HepG2 (cell line): Measurements from ENCODE around the gene REPIN1. TPM values are rescaled to one million over a fixed set of nuclear protein-coding genes. Genes with fewer than 3 reads are reported as not detected.
A peak's percentile ranks its signal among the peaks of the same experiment; 100 is the strongest.

Source experiments
- ATAC-seq: fragments of 200-7000 bp; cut with Tn5 transposase; 3 replicates; pipeline ENCODE4 v1.9.1; 2020; ENCODE audit warnings: mild to moderate bottlenecking, moderate library complexity
- BruUV-seq: library from RNA; stranded (reverse); fragments of 400-500 nt; replicated peaks from 2 replicates; lab custom pipeline; 2021; lab: Mats Ljungman, UMichigan
- CTCF ChIA-PET: fragments of 300-600 bp; formaldehyde crosslinking; extraction: SDS; loops from one replicate; lab custom pipeline; 2021; ENCODE audit warnings: low total read pairs, inconsistent platforms, low intra/inter-chr PET ratio; lab: Yijun Ruan, JAX
- POLR2A ChIA-PET: fragments of 350-600 bp; sonication (Branson Sonifier 250); formaldehyde crosslinking; loops from one replicate; lab custom pipeline; 2020; ENCODE audit warnings: antibody characterized with exemption, inconsistent platforms; lab: Yijun Ruan, JAX
- DNase-seq: peaks from one replicate; pipeline ENCODE4 v3.0.0-alpha.2; 2015; ENCODE audit warnings: low spot score
- FAIRE-seq: peaks from 3 replicates; lab custom pipeline; 2011; peaks lifted over from hg19 to GRCh38; lab: Jason Lieb, UNC
- H2AFZ ChIP-seq: one replicate; pipeline ENCODE4 v1.6.1; 2011; ENCODE audit warnings: low read length, inconsistent platforms
- H3K27ac ChIP-seq: fragments of 300-600 bp; 3 replicates; pipeline ENCODE4 v1.8.0; 2011; ENCODE audit warnings: mixed run types, mild to moderate bottlenecking, mixed read lengths, low read length, inconsistent platforms; ENCODE audit not compliant: insufficient read depth; ENCODE audit errors: extremely low read length
- H3K27me3 ChIP-seq, 2 experiments: fragments of 200-600 bp in 1 of 2; 2 replicates in 1 of 2; 3 replicates in 1 of 2; pipeline versions ENCODE4 v1.6.0 to v1.8.0; 2011; ENCODE audit warnings: low read length in 2 of 2, mild to moderate bottlenecking in 2 of 2, moderate library complexity in 2 of 2, inconsistent platforms in 1 of 2; ENCODE audit not compliant: insufficient read depth in 2 of 2, control insufficient read depth in 1 of 2
- H3K36me3 ChIP-seq, 2 experiments: fragments of 200-600 bp in 1 of 2; replicated peaks in 1 of 2; 2 replicates in 1 of 2; 3 replicates in 1 of 2; pipeline versions ENCODE4 v1.5.1 to v1.8.0; 2011; ENCODE audit warnings: low read length in 2 of 2, inconsistent platforms in 1 of 2; ENCODE audit not compliant: insufficient read depth in 2 of 2, control insufficient read depth in 1 of 2
- H3K4me1 ChIP-seq: 2 replicates; pipeline ENCODE4 v1.5.1; 2012; ENCODE audit warnings: low read length, inconsistent platforms; ENCODE audit not compliant: insufficient read depth
- H3K4me2 ChIP-seq: 2 replicates; pipeline ENCODE4 v1.6.0; 2011; ENCODE audit warnings: low read depth, low read length, inconsistent platforms
- H3K4me3 ChIP-seq, 3 experiments: fragments of 200-600 bp in 1 of 3; sonication (generic), shearing (Covaris generic) in 1 of 3; replicated peaks in 1 of 3; 2 replicates each; pipeline ENCODE4 v1.5.1; 2011 to 2016; ENCODE audit warnings: low read length in 3 of 3, inconsistent platforms in 2 of 3, low read depth in 2 of 3, mild to moderate bottlenecking in 2 of 3, control low read depth in 1 of 3, mixed read lengths in 1 of 3; ENCODE audit not compliant: insufficient read depth in 1 of 3
- H3K79me2 ChIP-seq: one replicate; pipeline ENCODE4 v1.6.1; 2011; ENCODE audit warnings: low read length, inconsistent platforms; ENCODE audit not compliant: insufficient read depth
- H3K9ac ChIP-seq: 2 replicates; pipeline ENCODE4 v1.6.0; 2011; ENCODE audit warnings: mild to moderate bottlenecking, low read depth, low read length, inconsistent platforms; ENCODE audit not compliant: insufficient read depth
- H3K9me3 ChIP-seq: 2 replicates; pipeline ENCODE4 v1.5.1; 2012; ENCODE audit warnings: mild to moderate bottlenecking, low read length
- H4K20me1 ChIP-seq: 2 replicates; pipeline ENCODE4 v1.6.0; 2011; ENCODE audit warnings: inconsistent platforms, mild to moderate bottlenecking, low read length, moderate library complexity; ENCODE audit not compliant: insufficient read depth
- AGO2 ChIP-seq: fragments of 200-400 bp; formaldehyde crosslinking; optimal IDR thresholded peaks from 2 replicates; pipeline ENCODE3; 2017; ENCODE audit warnings: mild to moderate bottlenecking, low read depth, low read length, moderate library complexity
- MEIS1 ChIP-seq: sonication (generic); formaldehyde crosslinking; IDR thresholded peaks from 2 replicates; pipeline ENCODE4 v1.9.0; 2021; ENCODE audit warnings: mild to moderate bottlenecking, missing genetic modification reagents, moderate library complexity, borderline replicate concordance
- ZNF431 ChIP-seq: sonication (generic); formaldehyde crosslinking; IDR thresholded peaks from 2 replicates; pipeline ENCODE4 v1.9.0; 2022; ENCODE audit warnings: missing genetic modification reagents, low read depth, mild to moderate bottlenecking, borderline replicate concordance
- WGBS: methylation state at CpG from one replicate; pipeline ENCODE4 v1.1.6; 2017; ENCODE audit warnings: low lambda C conversion rate; 5-methylcytosine and 5-hydroxymethylcytosine counted together
- in situ Hi-C: cut with HindIII; loops from 2 replicates; pipeline ENCODE4 v1.10.0; 2017; ENCODE audit warnings: low pct_unique_long_range_greater_than_20kb; ENCODE audit not compliant: extremely low pct_ligation_motif_present
- intact Hi-C: fragments of 100-400 bp; cut with micrococcal nuclease; formaldehyde crosslinking; loops from one replicate; pipeline ENCODE4 v1.10.0; 2022; ENCODE audit not compliant: unreplicated experiment
- polyA plus RNA-seq, 8 experiments: library from polyadenylated mRNA; depleted of rRNA in 3 of 8; stranded (reverse) in 7 of 8; unstranded in 1 of 8; fragments of >200 nt; fragmentation: Illumina TruSeq in 4 of 8; extraction: Trizol in 4 of 8; gene quantifications; 2 replicates each; pipeline versions ENCODE4 v1.2.1 to v1.2.3, GENCODE V29; 2011 to 2016; ENCODE audit warnings: low read depth in 4 of 8, missing spikeins in 1 of 8, mixed read lengths in 1 of 8; ENCODE audit not compliant: insufficient read depth in 1 of 8
- total RNA-seq, 5 experiments: library from RNA; depleted of rRNA; stranded (reverse); fragments of >200 nt; fragmentation: Illumina TruSeq; extraction: Trizol; gene quantifications; 2 replicates each; pipeline ENCODE4 v1.2.3, GENCODE V29; 2016; ENCODE audit warnings: low read depth in 1 of 5
- TF ChIP-seq, protein P1 (sequence below): sonication (generic); formaldehyde crosslinking; IDR thresholded peaks from 2 replicates; pipeline ENCODE4 v1.4.0; 2020; ENCODE audit warnings: missing genetic modification reagents, borderline replicate concordance
- TF ChIP-seq, protein P2 (sequence below): sonication (generic); formaldehyde crosslinking; IDR thresholded peaks from 2 replicates; pipeline ENCODE4 v1.4.0; 2020; ENCODE audit warnings: missing genetic modification reagents, borderline replicate concordance

Gene REPIN1
- total and polyA plus RNA-seq, 2 of the 13 experiments (the other 11 are each of a cell fraction or from before 2014, with no cell fraction given): 69.9 to 108 TPM

DNA sequence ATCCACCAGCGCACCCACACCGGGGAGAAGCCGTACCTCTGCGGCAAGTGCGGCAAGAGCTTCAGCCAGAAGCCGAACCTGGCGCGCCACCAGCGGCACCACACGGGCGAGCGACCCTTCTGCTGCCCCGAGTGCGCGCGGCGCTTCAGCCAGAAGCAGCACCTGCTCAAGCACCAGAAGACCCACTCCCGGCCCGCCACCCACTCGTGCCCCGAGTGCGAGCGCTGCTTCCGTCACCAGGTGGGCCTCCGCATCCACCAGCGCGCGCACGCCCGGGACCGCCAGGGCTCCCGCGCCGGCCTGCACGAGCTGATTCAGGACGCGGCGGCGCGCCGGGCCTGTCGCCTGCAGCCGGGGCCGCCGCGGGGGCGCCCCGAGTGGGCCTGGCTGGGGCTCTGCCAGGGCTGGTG is 28.2 kb downstream of the REPIN1 start:
- H3K27me3 ChIP-seq: no peaks in the 10 kb centered on the region
- BruUV-seq: no TSS peak
- no peak overlapping the region for H2AFZ ChIP-seq
- TF ChIP-seq, protein P1, sequence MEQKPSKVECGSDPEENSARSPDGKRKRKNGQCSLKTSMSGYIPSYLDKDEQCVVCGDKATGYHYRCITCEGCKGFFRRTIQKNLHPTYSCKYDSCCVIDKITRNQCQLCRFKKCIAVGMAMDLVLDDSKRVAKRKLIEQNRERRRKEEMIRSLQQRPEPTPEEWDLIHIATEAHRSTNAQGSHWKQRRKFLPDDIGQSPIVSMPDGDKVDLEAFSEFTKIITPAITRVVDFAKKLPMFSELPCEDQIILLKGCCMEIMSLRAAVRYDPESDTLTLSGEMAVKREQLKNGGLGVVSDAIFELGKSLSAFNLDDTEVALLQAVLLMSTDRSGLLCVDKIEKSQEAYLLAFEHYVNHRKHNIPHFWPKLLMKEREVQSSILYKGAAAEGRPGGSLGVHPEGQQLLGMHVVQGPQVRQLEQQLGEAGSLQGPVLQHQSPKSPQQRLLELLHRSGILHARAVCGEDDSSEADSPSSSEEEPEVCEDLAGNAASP: no peak
- TF ChIP-seq MEIS1 (CRISPR knock-in tag) (no peak), ZNF431 (CRISPR knock-in tag) (no peak)
- ChIA-PET POLR2A (no interaction called here), CTCF (no interaction called here)
- H3K4me1 ChIP-seq: peaks cover 23% of the 10 kb centered on the region
- H3K4me3 ChIP-seq: no peak overlapping the region
- H3K79me2 ChIP-seq: no peaks in the 10 kb centered on the region
- ATAC-seq (no peak), DNase-seq (no peak), FAIRE-seq (no peak)
- no peak overlapping the region for H3K27ac ChIP-seq
- H3K9me3 ChIP-seq: no peaks in the 10 kb centered on the region
- H3K9ac ChIP-seq: no peak overlapping the region
- no peaks in the 10 kb centered on the region for H4K20me1 ChIP-seq
- WGBS: 98% methylated on average over 37 of the region's 48 CpGs
- no peak overlapping the region for H3K4me2 ChIP-seq
- H3K36me3 ChIP-seq: peaks cover 2 to 15% of the 10 kb centered on the region in 2 experiments; a peak in 2 of 5 replicates
- intact Hi-C loops: no loop called here
- in situ Hi-C loops: no loop called here

DNA sequence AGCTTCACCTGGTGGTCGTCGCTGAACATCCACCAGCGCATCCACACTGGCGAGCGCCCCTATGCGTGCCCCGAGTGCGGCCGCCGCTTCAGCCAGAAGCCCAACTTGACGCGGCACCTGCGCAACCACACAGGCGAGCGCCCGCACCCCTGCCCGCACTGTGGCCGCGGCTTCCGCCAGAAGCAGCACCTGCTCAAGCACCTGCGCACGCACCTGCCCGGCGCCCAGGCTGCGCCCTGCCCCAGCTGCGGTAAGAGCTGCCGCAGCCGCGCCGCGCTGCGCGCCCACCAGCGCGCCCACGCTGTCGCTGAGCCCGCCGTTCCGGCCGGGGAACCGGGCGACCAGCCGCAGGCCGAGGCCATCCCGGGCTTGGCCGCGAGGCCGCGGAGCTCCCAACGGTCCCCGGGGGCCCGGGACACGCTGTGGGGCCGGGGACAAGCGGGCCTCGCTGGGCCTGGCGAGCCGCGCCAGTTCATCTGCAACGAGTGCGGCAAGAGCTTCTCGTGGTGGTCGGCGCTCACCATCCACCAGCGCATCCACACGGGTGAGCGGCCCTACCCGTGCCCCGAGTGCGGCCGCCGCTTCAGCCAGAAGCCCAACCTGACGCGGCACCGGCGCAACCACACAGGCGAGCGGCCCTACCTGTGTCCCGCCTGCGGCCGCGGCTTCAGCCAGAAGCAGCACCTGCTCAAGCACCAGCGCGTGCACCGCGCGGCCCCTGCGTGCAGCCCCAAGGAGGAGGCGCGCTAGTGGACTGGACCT is 28.9 kb downstream of the REPIN1 start:
- no TSS peak for BruUV-seq
- CTCF ChIA-PET: no interaction called here
- TF ChIP-seq AGO2: peak; percentile 10
- TF ChIP-seq, protein P2, sequence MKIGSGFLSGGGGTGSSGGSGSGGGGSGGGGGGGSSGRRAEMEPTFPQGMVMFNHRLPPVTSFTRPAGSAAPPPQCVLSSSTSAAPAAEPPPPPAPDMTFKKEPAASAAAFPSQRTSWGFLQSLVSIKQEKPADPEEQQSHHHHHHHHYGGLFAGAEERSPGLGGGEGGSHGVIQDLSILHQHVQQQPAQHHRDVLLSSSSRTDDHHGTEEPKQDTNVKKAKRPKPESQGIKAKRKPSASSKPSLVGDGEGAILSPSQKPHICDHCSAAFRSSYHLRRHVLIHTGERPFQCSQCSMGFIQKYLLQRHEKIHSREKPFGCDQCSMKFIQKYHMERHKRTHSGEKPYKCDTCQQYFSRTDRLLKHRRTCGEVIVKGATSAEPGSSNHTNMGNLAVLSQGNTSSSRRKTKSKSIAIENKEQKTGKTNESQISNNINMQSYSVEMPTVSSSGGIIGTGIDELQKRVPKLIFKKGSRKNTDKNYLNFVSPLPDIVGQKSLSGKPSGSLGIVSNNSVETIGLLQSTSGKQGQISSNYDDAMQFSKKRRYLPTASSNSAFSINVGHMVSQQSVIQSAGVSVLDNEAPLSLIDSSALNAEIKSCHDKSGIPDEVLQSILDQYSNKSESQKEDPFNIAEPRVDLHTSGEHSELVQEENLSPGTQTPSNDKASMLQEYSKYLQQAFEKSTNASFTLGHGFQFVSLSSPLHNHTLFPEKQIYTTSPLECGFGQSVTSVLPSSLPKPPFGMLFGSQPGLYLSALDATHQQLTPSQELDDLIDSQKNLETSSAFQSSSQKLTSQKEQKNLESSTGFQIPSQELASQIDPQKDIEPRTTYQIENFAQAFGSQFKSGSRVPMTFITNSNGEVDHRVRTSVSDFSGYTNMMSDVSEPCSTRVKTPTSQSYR (CRISPR knock-in tag): no peak
- Histone ChIP-seq H3K4me3 (no peak overlapping the region), H3K79me2 (no peaks in the 10 kb centered on the region), H2AFZ (no peak overlapping the region), H4K20me1 (no peaks in the 10 kb centered on the region), H3K9me3 (no peaks in the 10 kb centered on the region), H3K27ac (no peak overlapping the region), H3K27me3 (no peaks in the 10 kb centered on the region), H3K36me3 (peaks cover 2 to 15% of the 10 kb centered on the region in 2 experiments; a peak in 2 of 5 replicates), H3K9ac (no peak overlapping the region), H3K4me2 (no peak overlapping the region), H3K4me1 (peaks cover 30% of the 10 kb centered on the region)
- intact Hi-C loops: no loop called here
- ATAC-seq: no peak
- POLR2A ChIA-PET: no interaction called here
- in situ Hi-C loops: no loop called here
- no peak for FAIRE-seq
- 99% methylated on average over 69 of the region's 91 CpGs for WGBS
- no peak for DNase-seq
